HEK293 (cell line): Measurements from ENCODE around the gene SHLD1.

Experiments used
- GLIS1 ChIP-seq: fragments of 450-650 bp; formaldehyde crosslinking; IDR thresholded peaks from 2 replicates; pipeline ENCODE4 v1.5.1; 2016; ENCODE audit warnings: missing biosample characterization, missing genetic modification characterization
- KLF10 ChIP-seq: fragments of 450-650 bp; IDR thresholded peaks from 2 replicates; pipeline ENCODE4 v1.5.1; 2018; ENCODE audit warnings: missing biosample characterization, mild to moderate bottlenecking, missing genetic modification characterization
- KLF9 ChIP-seq: fragments of 450-650 bp; formaldehyde crosslinking; IDR thresholded peaks from 2 replicates; pipeline ENCODE4 v1.5.1; 2016; ENCODE audit warnings: missing biosample characterization, missing genetic modification characterization, low read depth
- SCRT2 ChIP-seq: fragments of 450-650 bp; formaldehyde crosslinking; IDR thresholded peaks from 2 replicates; pipeline ENCODE4 v1.5.1; 2016; ENCODE audit warnings: missing biosample characterization, missing genetic modification characterization
- TCF7L2 ChIP-seq: IDR thresholded peaks from 2 replicates; pipeline ENCODE4 v1.6.1; 2011; ENCODE audit warnings: low read depth, mild to moderate bottlenecking, inconsistent platforms, low read length, moderate library complexity, borderline replicate concordance
- TRIM28 ChIP-seq: IDR thresholded peaks from 2 replicates; pipeline ENCODE4 v1.6.1; 2011; ENCODE audit warnings: low read length, control low read depth, borderline replicate concordance
- ZBTB8A ChIP-seq: fragments of 450-650 bp; formaldehyde crosslinking; IDR thresholded peaks from 2 replicates; pipeline ENCODE4 v1.5.1; 2016; ENCODE audit warnings: missing biosample characterization, missing genetic modification characterization
- ZNF112 ChIP-seq: fragments of 450-650 bp; formaldehyde crosslinking; IDR thresholded peaks from 2 replicates; pipeline ENCODE4 v1.5.0; 2017; ENCODE audit warnings: missing biosample characterization, missing genetic modification characterization
- ZNF138 ChIP-seq: fragments of 450-650 bp; formaldehyde crosslinking; IDR thresholded peaks from 2 replicates; pipeline ENCODE4 v1.5.1; 2016; ENCODE audit warnings: missing biosample characterization, missing genetic modification characterization, borderline replicate concordance
- ZNF155 ChIP-seq: fragments of 450-650 bp; formaldehyde crosslinking; IDR thresholded peaks from 2 replicates; pipeline ENCODE4 v1.5.1; 2016; ENCODE audit warnings: missing biosample characterization, missing genetic modification characterization
- ZNF16 ChIP-seq: fragments of 450-650 bp; formaldehyde crosslinking; IDR thresholded peaks from 2 replicates; pipeline ENCODE4 v1.5.1; 2016; ENCODE audit warnings: low read depth, missing biosample characterization, missing genetic modification characterization
- ZNF174 ChIP-seq: fragments of 450-650 bp; formaldehyde crosslinking; IDR thresholded peaks from 2 replicates; pipeline ENCODE4 v1.5.0; 2017; ENCODE audit warnings: missing biosample characterization, mild to moderate bottlenecking, missing genetic modification characterization
- ZNF175 ChIP-seq: fragments of 450-650 bp; formaldehyde crosslinking; IDR thresholded peaks from 2 replicates; pipeline ENCODE4 v1.5.1; 2016; ENCODE audit warnings: missing biosample characterization, missing genetic modification characterization
- ZNF292 ChIP-seq: fragments of 450-650 bp; formaldehyde crosslinking; IDR thresholded peaks from 2 replicates; pipeline ENCODE4 v1.5.1; 2016; ENCODE audit warnings: low read depth, missing biosample characterization, missing genetic modification characterization, borderline replicate concordance
- ZNF335 ChIP-seq: fragments of 450-650 bp; formaldehyde crosslinking; conservative IDR thresholded peaks from 2 replicates; pipeline ENCODE4 v1.5.1; 2016; ENCODE audit warnings: missing biosample characterization, missing genetic modification characterization
- ZNF350 ChIP-seq: fragments of 450-650 bp; formaldehyde crosslinking; IDR thresholded peaks from 2 replicates; pipeline ENCODE4 v1.5.0; 2017; ENCODE audit warnings: missing biosample characterization, mild to moderate bottlenecking, missing genetic modification characterization
- ZNF423 ChIP-seq: fragments of 450-650 bp; formaldehyde crosslinking; IDR thresholded peaks from 2 replicates; pipeline ENCODE4 v1.5.1; 2016; ENCODE audit warnings: missing biosample characterization, missing genetic modification characterization
- ZNF433 ChIP-seq: fragments of 450-650 bp; formaldehyde crosslinking; IDR thresholded peaks from 2 replicates; pipeline ENCODE4 v1.5.1; 2016; ENCODE audit warnings: missing biosample characterization, missing genetic modification characterization, low read depth
- ZNF544 ChIP-seq: fragments of 450-650 bp; formaldehyde crosslinking; IDR thresholded peaks from 2 replicates; pipeline ENCODE4 v1.5.0; 2017; ENCODE audit warnings: missing biosample characterization, missing genetic modification characterization
- ZNF549 ChIP-seq: fragments of 450-650 bp; IDR thresholded peaks from 2 replicates; pipeline ENCODE4 v1.5.1; 2018; ENCODE audit warnings: missing biosample characterization, missing genetic modification characterization, mild to moderate bottlenecking, inconsistent platforms, moderate library complexity
- ZNF558 ChIP-seq: fragments of 450-650 bp; formaldehyde crosslinking; IDR thresholded peaks from 2 replicates; pipeline ENCODE4 v1.5.1; 2016; ENCODE audit warnings: missing biosample characterization, missing genetic modification characterization
- ZNF561 ChIP-seq: fragments of 450-650 bp; IDR thresholded peaks from 2 replicates; pipeline ENCODE4 v1.5.1; 2018; ENCODE audit warnings: missing biosample characterization, missing genetic modification characterization, borderline replicate concordance
- ZNF600 ChIP-seq: fragments of 450-650 bp; formaldehyde crosslinking; IDR thresholded peaks from 2 replicates; pipeline ENCODE4 v1.5.1; 2016; ENCODE audit warnings: missing biosample characterization, missing genetic modification characterization
- ZNF776 ChIP-seq: fragments of 450-650 bp; formaldehyde crosslinking; IDR thresholded peaks from 2 replicates; pipeline ENCODE4 v1.5.0; 2017; ENCODE audit warnings: missing biosample characterization, missing genetic modification characterization, borderline replicate concordance
- ZNF792 ChIP-seq: fragments of 450-650 bp; formaldehyde crosslinking; IDR thresholded peaks from 2 replicates; pipeline ENCODE4 v1.5.1; 2016; ENCODE audit warnings: missing biosample characterization, missing genetic modification characterization
- ZNF843 ChIP-seq: fragments of 450-650 bp; formaldehyde crosslinking; IDR thresholded peaks from 2 replicates; pipeline ENCODE4 v1.5.1; 2016; ENCODE audit warnings: missing biosample characterization, missing genetic modification characterization
- ZSCAN30 ChIP-seq: fragments of 450-650 bp; IDR thresholded peaks from 2 replicates; pipeline ENCODE4 v1.5.1; 2018; ENCODE audit warnings: missing biosample characterization, mild to moderate bottlenecking, missing genetic modification characterization, moderate library complexity
- TF ChIP-seq, protein P1 (sequence below): fragments of 450-650 bp; formaldehyde crosslinking; IDR thresholded peaks from 2 replicates; pipeline ENCODE4 v1.5.1; 2016; ENCODE audit warnings: missing biosample characterization, missing genetic modification characterization
- TF ChIP-seq, protein P2 (sequence below): IDR thresholded peaks from 2 replicates; pipeline ENCODE4 v1.6.1; 2011; ENCODE audit warnings: mild to moderate bottlenecking, low read depth, low read length, borderline replicate concordance
- TF ChIP-seq, protein P3 (sequence below): fragments of 450-650 bp; formaldehyde crosslinking; IDR thresholded peaks from 2 replicates; pipeline ENCODE4 v1.5.1; 2017; ENCODE audit warnings: missing biosample characterization, missing genetic modification characterization
- TF ChIP-seq, protein P4 (sequence below): fragments of 450-650 bp; formaldehyde crosslinking; IDR thresholded peaks from 2 replicates; pipeline ENCODE4 v1.5.1; 2016; ENCODE audit warnings: missing biosample characterization, missing genetic modification characterization
- TF ChIP-seq, protein P5 (sequence below): fragments of 450-650 bp; formaldehyde crosslinking; IDR thresholded peaks from 2 replicates; pipeline ENCODE4 v1.5.1; 2017; ENCODE audit warnings: missing biosample characterization, missing genetic modification characterization
- TF ChIP-seq, protein P6 (sequence below): fragments of 450-650 bp; IDR thresholded peaks from 2 replicates; pipeline ENCODE4 v1.5.1; 2018; ENCODE audit warnings: missing biosample characterization, missing genetic modification characterization

SHLD1 gene

DNA sequence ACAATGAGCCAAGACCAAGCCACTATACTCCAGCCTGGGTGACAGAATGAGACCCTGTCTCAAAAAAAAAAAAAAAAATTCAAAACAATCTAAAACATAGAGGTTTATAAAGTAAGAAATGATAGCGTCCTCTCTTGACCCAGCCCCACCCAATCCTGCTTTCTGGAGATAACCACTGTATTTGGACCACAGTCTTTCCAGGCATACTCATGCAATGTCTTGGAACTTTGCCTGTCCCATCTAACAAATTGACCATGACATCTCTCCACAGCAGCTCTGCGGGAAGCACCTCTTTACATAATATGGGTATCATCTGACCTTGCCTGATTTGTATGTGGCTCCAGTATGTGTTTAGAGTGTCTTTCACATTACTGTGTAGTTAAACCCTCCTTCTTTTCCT lies 9.1 kb upstream of the SHLD1 start (continued):
- TF ChIP-seq SCRT2 = no peak
- no peak for TF ChIP-seq ZNF175
- no peak for TF ChIP-seq ZNF138 (tag by site-specific recombination)
- TF ChIP-seq ZNF544 (tag by site-specific recombination) = no peak
- TF ChIP-seq, protein P1, sequence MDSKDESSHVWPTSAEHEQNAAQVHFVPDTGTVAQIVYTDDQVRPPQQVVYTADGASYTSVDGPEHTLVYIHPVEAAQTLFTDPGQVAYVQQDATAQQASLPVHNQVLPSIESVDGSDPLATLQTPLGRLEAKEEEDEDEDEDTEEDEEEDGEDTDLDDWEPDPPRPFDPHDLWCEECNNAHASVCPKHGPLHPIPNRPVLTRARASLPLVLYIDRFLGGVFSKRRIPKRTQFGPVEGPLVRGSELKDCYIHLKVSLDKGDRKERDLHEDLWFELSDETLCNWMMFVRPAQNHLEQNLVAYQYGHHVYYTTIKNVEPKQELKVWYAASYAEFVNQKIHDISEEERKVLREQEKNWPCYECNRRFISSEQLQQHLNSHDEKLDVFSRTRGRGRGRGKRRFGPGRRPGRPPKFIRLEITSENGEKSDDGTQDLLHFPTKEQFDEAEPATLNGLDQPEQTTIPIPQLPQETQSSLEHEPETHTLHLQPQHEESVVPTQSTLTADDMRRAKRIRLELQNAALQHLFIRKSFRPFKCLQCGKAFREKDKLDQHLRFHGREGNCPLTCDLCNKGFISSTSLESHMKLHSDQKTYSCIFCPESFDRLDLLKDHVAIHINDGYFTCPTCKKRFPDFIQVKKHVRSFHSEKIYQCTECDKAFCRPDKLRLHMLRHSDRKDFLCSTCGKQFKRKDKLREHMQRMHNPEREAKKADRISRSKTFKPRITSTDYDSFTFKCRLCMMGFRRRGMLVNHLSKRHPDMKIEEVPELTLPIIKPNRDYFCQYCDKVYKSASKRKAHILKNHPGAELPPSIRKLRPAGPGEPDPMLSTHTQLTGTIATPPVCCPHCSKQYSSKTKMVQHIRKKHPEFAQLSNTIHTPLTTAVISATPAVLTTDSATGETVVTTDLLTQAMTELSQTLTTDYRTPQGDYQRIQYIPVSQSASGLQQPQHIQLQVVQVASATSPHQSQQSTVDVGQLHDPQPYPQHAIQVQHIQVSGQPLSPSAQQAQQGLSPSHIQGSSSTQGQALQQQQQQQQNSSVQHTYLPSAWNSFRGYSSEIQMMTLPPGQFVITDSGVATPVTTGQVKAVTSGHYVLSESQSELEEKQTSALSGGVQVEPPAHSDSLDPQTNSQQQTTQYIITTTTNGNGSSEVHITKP (tag by site-specific recombination) = peak; percentile 47
- TF ChIP-seq ZNF292 (tag by site-specific recombination) = no peak
- TF ChIP-seq, protein P2, sequence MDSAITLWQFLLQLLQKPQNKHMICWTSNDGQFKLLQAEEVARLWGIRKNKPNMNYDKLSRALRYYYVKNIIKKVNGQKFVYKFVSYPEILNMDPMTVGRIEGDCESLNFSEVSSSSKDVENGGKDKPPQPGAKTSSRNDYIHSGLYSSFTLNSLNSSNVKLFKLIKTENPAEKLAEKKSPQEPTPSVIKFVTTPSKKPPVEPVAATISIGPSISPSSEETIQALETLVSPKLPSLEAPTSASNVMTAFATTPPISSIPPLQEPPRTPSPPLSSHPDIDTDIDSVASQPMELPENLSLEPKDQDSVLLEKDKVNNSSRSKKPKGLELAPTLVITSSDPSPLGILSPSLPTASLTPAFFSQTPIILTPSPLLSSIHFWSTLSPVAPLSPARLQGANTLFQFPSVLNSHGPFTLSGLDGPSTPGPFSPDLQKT = no peak
- TF ChIP-seq ZNF792 = no peak
- TF ChIP-seq, protein P3, sequence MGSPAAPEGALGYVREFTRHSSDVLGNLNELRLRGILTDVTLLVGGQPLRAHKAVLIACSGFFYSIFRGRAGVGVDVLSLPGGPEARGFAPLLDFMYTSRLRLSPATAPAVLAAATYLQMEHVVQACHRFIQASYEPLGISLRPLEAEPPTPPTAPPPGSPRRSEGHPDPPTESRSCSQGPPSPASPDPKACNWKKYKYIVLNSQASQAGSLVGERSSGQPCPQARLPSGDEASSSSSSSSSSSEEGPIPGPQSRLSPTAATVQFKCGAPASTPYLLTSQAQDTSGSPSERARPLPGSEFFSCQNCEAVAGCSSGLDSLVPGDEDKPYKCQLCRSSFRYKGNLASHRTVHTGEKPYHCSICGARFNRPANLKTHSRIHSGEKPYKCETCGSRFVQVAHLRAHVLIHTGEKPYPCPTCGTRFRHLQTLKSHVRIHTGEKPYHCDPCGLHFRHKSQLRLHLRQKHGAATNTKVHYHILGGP = no peak
- TF ChIP-seq ZNF112 (tag by site-specific recombination) = no peak
- TF ChIP-seq ZBTB8A (tag by site-specific recombination) = no peak
- TF ChIP-seq, protein P4, sequence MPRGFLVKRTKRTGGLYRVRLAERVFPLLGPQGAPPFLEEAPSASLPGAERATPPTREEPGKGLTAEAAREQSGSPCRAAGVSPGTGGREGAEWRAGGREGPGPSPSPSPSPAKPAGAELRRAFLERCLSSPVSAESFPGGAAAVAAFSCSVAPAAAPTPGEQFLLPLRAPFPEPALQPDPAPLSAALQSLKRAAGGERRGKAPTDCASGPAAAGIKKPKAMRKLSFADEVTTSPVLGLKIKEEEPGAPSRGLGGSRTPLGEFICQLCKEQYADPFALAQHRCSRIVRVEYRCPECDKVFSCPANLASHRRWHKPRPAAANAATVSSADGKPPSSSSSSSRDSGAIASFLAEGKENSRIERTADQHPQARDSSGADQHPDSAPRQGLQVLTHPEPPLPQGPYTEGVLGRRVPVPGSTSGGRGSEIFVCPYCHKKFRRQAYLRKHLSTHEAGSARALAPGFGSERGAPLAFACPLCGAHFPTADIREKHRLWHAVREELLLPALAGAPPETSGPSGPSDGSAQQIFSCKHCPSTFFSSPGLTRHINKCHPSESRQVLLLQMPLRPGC (tag by site-specific recombination) = peak; percentile 85
- TF ChIP-seq ZNF423 = no peak
- TF ChIP-seq ZNF558 (tag by site-specific recombination) = peak; percentile 45; the same call in 1 of the 2 replicates
- no peak for TF ChIP-seq GLIS1 (tag by site-specific recombination)
- no peak for TF ChIP-seq ZSCAN30 (tag by site-specific recombination)
- TF ChIP-seq, protein P5, sequence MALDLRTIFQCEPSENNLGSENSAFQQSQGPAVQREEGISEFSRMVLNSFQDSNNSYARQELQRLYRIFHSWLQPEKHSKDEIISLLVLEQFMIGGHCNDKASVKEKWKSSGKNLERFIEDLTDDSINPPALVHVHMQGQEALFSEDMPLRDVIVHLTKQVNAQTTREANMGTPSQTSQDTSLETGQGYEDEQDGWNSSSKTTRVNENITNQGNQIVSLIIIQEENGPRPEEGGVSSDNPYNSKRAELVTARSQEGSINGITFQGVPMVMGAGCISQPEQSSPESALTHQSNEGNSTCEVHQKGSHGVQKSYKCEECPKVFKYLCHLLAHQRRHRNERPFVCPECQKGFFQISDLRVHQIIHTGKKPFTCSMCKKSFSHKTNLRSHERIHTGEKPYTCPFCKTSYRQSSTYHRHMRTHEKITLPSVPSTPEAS (tag by site-specific recombination) = no peak
- TF ChIP-seq, protein P6, sequence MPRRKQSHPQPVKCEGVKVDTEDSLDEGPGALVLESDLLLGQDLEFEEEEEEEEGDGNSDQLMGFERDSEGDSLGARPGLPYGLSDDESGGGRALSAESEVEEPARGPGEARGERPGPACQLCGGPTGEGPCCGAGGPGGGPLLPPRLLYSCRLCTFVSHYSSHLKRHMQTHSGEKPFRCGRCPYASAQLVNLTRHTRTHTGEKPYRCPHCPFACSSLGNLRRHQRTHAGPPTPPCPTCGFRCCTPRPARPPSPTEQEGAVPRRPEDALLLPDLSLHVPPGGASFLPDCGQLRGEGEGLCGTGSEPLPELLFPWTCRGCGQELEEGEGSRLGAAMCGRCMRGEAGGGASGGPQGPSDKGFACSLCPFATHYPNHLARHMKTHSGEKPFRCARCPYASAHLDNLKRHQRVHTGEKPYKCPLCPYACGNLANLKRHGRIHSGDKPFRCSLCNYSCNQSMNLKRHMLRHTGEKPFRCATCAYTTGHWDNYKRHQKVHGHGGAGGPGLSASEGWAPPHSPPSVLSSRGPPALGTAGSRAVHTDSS (tag by site-specific recombination) = no peak
- TF ChIP-seq TRIM28 = no peak
- no peak for TF ChIP-seq ZNF776 (tag by site-specific recombination)
- no peak for TF ChIP-seq ZNF155
- TF ChIP-seq ZNF561 = no peak
- TF ChIP-seq ZNF600 (tag by site-specific recombination) = peak; percentile 81
- TF ChIP-seq ZNF335 (tag by site-specific recombination) = peak; percentile 41
- TF ChIP-seq ZNF549 (tag by site-specific recombination) = no peak
- no peak for TF ChIP-seq TCF7L2
- no peak for TF ChIP-seq ZNF16 (tag by site-specific recombination)
- no peak for TF ChIP-seq KLF9 (tag by site-specific recombination)
- no peak for TF ChIP-seq ZNF843
- TF ChIP-seq ZNF174 = no peak
- TF ChIP-seq ZNF350 (tag by site-specific recombination) = no peak
- TF ChIP-seq KLF10 (tag by site-specific recombination) = no peak
- TF ChIP-seq ZNF433 (tag by site-specific recombination) = no peak
